ENCODE data around the gene MTTP. TPM values are rescaled to one million over a fixed set of nuclear protein-coding genes. Genes with fewer than 3 reads are reported as not detected.

Gene MTTP
- total and polyA plus RNA-seq, 12 donors, result 0.23 to 5.9 (median 3.0) TPM

DNA sequence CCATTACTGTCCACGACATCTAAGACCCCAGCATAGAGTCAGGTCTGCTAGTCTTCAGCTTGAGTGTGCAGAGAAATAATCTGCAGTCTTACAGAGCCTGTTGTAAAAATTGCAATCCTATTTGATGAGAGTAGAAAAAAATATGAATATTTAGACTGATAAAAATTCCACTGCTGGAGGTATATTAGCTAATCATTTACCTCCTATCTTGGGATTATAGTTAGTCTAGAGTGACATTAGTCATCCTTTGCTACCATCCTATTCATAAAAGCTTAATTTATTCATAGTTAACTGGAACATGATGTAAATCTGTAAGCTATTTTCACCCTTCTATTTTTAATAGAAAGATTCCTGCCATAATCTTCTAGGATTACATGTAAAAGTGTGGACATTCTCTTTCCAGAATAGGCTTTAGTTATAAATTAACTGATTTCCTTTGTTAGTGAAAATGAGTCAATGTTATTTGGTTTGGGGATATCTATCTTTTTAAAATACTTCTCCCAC, 56.3 kb downstream of the MTTP start:
- Histone ChIP-seq H3K4me3 (no peak overlapping the region), H3K27me3 (no peaks in the 10 kb centered on the region), H3K27ac (no peak overlapping the region), H3K9me3 (peaks cover 0 to 15% (median 0%) of the 10 kb centered on the region in 11 donors), H3K36me3 (no peaks in the 10 kb centered on the region), H3K4me1 (no peaks in the 10 kb centered on the region)
- TF ChIP-seq, protein P1, sequence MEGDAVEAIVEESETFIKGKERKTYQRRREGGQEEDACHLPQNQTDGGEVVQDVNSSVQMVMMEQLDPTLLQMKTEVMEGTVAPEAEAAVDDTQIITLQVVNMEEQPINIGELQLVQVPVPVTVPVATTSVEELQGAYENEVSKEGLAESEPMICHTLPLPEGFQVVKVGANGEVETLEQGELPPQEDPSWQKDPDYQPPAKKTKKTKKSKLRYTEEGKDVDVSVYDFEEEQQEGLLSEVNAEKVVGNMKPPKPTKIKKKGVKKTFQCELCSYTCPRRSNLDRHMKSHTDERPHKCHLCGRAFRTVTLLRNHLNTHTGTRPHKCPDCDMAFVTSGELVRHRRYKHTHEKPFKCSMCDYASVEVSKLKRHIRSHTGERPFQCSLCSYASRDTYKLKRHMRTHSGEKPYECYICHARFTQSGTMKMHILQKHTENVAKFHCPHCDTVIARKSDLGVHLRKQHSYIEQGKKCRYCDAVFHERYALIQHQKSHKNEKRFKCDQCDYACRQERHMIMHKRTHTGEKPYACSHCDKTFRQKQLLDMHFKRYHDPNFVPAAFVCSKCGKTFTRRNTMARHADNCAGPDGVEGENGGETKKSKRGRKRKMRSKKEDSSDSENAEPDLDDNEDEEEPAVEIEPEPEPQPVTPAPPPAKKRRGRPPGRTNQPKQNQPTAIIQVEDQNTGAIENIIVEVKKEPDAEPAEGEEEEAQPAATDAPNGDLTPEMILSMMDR (IDR thresholded peaks at IDR 0.05), result no peak
- ATAC-seq (no peak), DNase-seq (no peak)
- 56% methylated on average over 1 of the region's 1 CpG for WGBS, 2 donors
- intact Hi-C loops (cut with DNase I), result no loop called here

DNA sequence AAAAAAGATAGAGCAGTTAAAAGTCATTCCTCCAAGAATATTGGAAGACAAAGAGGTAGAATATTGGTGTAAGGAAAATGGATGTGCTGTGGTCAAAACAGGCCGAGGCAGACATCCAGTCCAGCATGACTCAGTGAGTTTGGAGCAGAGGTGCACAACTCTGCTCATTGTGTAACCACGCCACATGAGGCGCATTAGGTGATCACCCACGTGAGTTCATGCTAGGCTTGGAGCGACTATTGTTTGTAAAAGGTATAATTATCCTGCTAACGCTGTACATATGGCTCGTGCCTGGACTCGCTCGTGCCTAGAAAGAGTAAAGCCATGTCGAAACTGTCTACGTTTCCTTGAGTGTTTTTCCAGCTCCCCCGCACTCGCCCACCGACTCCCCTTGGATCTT, 59.1 kb downstream of the MTTP start:
- TF ChIP-seq, protein P1 (IDR thresholded peaks at IDR 0.05), result no peak
- Histone ChIP-seq H3K36me3 (no peaks in the 10 kb centered on the region), H3K4me3 (no peak overlapping the region), H3K4me1 (no peaks in the 10 kb centered on the region), H3K27me3 (no peaks in the 10 kb centered on the region), H3K27ac (no peak overlapping the region), H3K9me3 (peaks cover 0 to 5% (median 0%) of the 10 kb centered on the region in 11 donors)
- intact Hi-C loops (cut with DNase I), result no loop called here
- ATAC-seq (no peak), DNase-seq (no peak)
- 88 to 92% methylated on average over 14 of the region's 14 CpGs for WGBS, 2 donors

DNA sequence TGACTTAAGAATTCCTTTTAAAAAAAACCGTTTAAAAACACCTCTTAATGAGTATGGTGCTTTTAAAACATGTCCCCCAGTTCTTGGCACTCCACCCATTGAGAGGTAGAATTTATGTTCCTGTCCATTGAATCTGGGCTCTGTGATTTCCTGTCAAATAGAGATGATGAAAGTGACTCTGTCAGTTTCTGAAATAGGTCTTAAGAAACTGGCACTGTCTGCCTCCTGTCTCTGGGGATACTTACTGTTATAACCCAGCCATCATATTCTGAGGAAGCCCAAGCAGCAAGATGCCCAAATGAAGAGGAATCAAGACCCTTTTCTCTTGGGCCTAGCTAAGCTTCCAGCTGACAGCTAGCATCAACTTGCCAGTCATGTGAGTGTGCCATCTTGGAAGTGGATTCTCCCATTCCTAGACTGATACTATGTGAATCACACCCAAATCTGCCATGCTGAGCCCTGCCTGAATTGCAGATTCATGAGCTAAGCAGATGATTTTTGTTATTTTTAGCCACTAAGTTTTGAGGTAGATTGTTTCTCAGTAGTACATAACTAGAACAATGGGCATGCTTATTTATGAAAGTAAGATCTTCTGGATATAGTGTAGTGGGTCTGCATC, 60.2 kb downstream of the MTTP start:
- Histone ChIP-seq H3K27ac (no peak overlapping the region), H3K36me3 (no peaks in the 10 kb centered on the region), H3K4me3 (no peak overlapping the region), H3K4me1 (no peaks in the 10 kb centered on the region), H3K9me3 (peaks cover 0 to 5% (median 0%) of the 10 kb centered on the region in 11 donors), H3K27me3 (no peaks in the 10 kb centered on the region)
- TF ChIP-seq, protein P1 (IDR thresholded peaks at IDR 0.05), result no peak
- intact Hi-C loops (cut with DNase I), result no loop called here
- ATAC-seq, result no peak
- no peak for DNase-seq
- WGBS, 2 donors, result 56 to 65% methylated on average over 1 of the region's 1 CpG

DNA sequence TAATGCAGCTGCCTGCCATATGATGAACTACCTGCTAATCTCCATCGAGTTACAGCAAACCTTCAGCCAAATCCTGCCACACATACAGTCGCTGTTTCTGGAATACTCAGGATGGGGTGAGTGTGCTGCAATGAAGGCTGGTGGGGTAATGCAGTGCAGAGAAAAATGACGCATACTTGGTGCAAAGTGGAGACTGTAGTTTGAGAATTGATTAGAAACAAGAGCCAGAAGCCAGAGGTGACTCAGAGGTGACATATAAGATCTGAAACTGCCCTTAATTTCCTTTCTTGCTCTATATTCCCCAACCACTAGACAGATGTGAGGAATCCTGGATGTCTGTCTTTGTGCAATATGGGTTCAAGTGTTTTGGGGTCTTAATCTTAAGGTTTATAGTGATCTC, 61.0 kb downstream of the MTTP start:
- no peak overlapping the region for H3K27ac ChIP-seq
- TF ChIP-seq, protein P1 (IDR thresholded peaks at IDR 0.05), result no peak
- no peaks in the 10 kb centered on the region for H3K27me3 ChIP-seq
- no peak overlapping the region for H3K4me3 ChIP-seq
- ATAC-seq (no peak), DNase-seq (no peak)
- 87 to 92% methylated on average over 3 of the region's 3 CpGs for WGBS, 2 donors
- H3K4me1 ChIP-seq, result no peaks in the 10 kb centered on the region
- H3K9me3 ChIP-seq, result peaks cover 0 to 5% (median 0%) of the 10 kb centered on the region in 11 donors
- intact Hi-C loops (cut with DNase I), result no loop called here
- H3K36me3 ChIP-seq, result no peaks in the 10 kb centered on the region
